Purkinje cell (primary cell): ENCODE results near the gene VWA8. TPM values are rescaled to one million over a fixed set of nuclear protein-coding genes. Genes with fewer than 3 reads are reported as not detected.

Experiments
- polyA plus RNA-seq: library from polyadenylated mRNA; unstranded; fragments of >200 nt; fragmentation: Nextera tagmentation; gene quantifications from 2 replicates; pipeline ENCODE4 v1.2.1, GENCODE V29; 2014

VWA8 gene
- polyA plus RNA-seq: 17.4 and 22.7 TPM in 2 replicates

GRCh38 chr13:41960637-41961465 lies at the start of gene VWA8:
VWA8 (minus strand) TSS chr13:41961109; CDS start chr13:41961015, 94 bp downstream.

Other genes starting within 250 kb of the VWA8 start
- 112 and 125 TPM in 2 replicates for gene DGKH, start 87.5 kb upstream of the VWA8 start, polyA plus RNA-seq